HUES64 (cell line): ENCODE measurements around the gene MICAL2.

ENCODE experiments used
- H3K27ac ChIP-seq: 2 replicates; pipeline ENCODE4 v1.7.0; 2013; ENCODE audit warnings: low read depth, low read length, inconsistent platforms
- H3K27me3 ChIP-seq: 2 replicates; pipeline ENCODE4 v1.6.1; 2013; ENCODE audit warnings: mild to moderate bottlenecking, low read length; ENCODE audit not compliant: insufficient read depth
- H3K36me3 ChIP-seq: 2 replicates; pipeline ENCODE4 v1.6.1; 2013; ENCODE audit warnings: mild to moderate bottlenecking, low read length; ENCODE audit not compliant: insufficient read depth
- H3K4me1 ChIP-seq: 2 replicates; pipeline ENCODE4 v1.6.1; 2013; ENCODE audit warnings: mild to moderate bottlenecking, low read length, moderate library complexity; ENCODE audit not compliant: insufficient read depth
- H3K4me3 ChIP-seq: 2 replicates; pipeline ENCODE4 v1.5.1; 2013; ENCODE audit warnings: mild to moderate bottlenecking, low read length, moderate library complexity
- H3K9ac ChIP-seq: 2 replicates; pipeline ENCODE4 v1.6.1; 2013; ENCODE audit warnings: mild to moderate bottlenecking, low read depth, low read length
- H3K9me3 ChIP-seq: 2 replicates; pipeline ENCODE4 v1.6.1; 2013; ENCODE audit warnings: low read depth, low read length; ENCODE audit not compliant: insufficient read depth
- whole genome bisulfite sequencing: fragments of 150-250, 120-280 bp; methylation state at CpG from one replicate; pipeline ENCODE4 v1.1.7; 2013; ENCODE audit warnings: missing lambda C conversion rate; 5-methylcytosine and 5-hydroxymethylcytosine counted together

Gene MICAL2

GRCh38 chr11:12285811-12286222, 175.4 kb downstream of the MICAL2 start:
- no peak overlapping the region for H3K9ac ChIP-seq
- no peaks in the 10 kb centered on the region for H3K9me3 ChIP-seq
- no peaks in the 10 kb centered on the region for H3K36me3 ChIP-seq
- H3K27ac ChIP-seq: no peak overlapping the region
- no peaks in the 10 kb centered on the region for H3K27me3 ChIP-seq
- 90% methylated on average over 6 of the region's 6 CpGs for WGBS
- H3K4me1 ChIP-seq: peaks cover 18% of the 10 kb centered on the region
- H3K4me3 ChIP-seq: no peak overlapping the region

DNA sequence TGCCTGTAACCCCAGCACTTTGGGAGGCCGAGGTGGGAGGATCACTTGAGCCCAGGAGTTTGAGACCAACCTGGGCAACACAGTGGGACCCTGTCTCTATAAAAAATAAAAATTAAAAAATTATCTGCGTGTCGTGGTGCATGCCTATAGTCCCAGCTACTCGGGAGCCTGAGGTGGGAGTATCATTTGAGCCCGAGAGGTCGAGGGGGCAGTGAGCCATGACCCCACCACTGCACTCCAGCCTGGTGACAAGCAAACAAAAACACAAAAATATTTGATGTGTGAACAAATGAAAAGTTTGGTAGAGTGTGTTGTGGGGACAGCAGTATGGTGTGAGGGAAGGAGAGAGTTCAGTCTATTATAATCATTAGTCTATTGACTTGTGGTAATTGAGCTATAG, 176.2 kb downstream of the MICAL2 start:
- no peak overlapping the region for H3K4me3 ChIP-seq
- no peaks in the 10 kb centered on the region for H3K36me3 ChIP-seq
- no peaks in the 10 kb centered on the region for H3K9me3 ChIP-seq
- H3K4me1 ChIP-seq: peaks cover 18% of the 10 kb centered on the region
- H3K27me3 ChIP-seq: no peaks in the 10 kb centered on the region
- no peak overlapping the region for H3K9ac ChIP-seq
- 89% methylated on average over 6 of the region's 6 CpGs for WGBS
- H3K27ac ChIP-seq: peak overlapping the region; percentile 32; the same call in 1 of the 2 replicates

- no peak overlapping the region for H3K4me3 ChIP-seq
- H3K9me3 ChIP-seq: no peaks in the 10 kb centered on the region
- no peaks in the 10 kb centered on the region for H3K36me3 ChIP-seq
- H3K9ac ChIP-seq: peak overlapping the region; percentile 43; the same call in 1 of the 2 replicates
- H3K27ac ChIP-seq: peak overlapping the region; percentile 32; the same call in 1 of the 2 replicates
- H3K27me3 ChIP-seq: no peaks in the 10 kb centered on the region
- peaks cover 18% of the 10 kb centered on the region for H3K4me1 ChIP-seq
- 39% methylated on average over 2 of the region's 2 CpGs for WGBS
These were observed 176.6 kb downstream of the MICAL2 start for GRCh38 chr11:12287009-12287373.

- Histone ChIP-seq H3K4me1 (peaks cover 18% of the 10 kb centered on the region), H3K27ac (peak overlapping the region; percentile 19; the same call in 1 of the 2 replicates)
- 55% methylated on average over 13 of the region's 13 CpGs for WGBS
These were observed 177.2 kb downstream of the MICAL2 start for GRCh38 chr11:12287374-12288211.

DNA sequence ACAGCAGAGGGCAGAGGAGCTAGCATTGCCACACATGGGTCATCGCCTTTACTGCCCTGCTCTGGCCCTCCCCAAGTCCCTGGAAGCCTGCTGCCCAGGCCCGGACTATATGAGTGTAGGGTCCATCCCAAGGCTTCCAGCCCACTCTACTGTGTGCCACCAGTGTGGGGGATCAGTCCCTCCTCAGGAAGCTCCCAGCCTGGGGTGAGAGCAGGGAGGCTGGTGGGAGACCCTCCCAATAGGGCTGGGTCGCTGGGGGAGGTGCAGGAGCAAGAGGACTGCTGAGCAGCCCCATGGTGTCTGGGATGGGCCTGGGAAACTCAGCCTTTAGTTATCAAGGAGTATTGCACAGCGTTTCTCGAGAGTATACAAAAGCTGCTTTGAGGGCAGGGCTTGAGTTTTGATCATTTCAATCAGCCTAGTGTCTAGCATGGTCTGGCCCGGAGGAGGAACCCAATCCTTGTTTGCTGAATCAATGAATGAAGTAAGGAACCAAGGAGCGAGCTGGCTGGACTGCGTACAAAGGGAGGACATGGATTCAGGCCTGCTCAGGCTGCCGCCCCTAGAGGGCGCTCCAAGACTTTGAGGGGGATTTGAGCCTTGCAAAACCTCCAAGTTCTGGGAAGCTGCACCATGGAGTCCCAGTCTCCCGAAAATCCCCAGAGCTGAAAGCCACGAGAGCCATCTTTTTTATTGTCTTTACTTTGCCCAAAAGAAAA, 178.0 kb downstream of the MICAL2 start:
- H3K27ac ChIP-seq: no peak overlapping the region; the same call in 1 of the 2 replicates
- no peaks in the 10 kb centered on the region for H3K27me3 ChIP-seq
- WGBS: 42% methylated on average over 12 of the region's 12 CpGs
- peak overlapping the region; percentile 43; the same call in 1 of the 2 replicates for H3K9ac ChIP-seq
- H3K36me3 ChIP-seq: no peaks in the 10 kb centered on the region
- H3K9me3 ChIP-seq: no peaks in the 10 kb centered on the region
- H3K4me1 ChIP-seq: peaks cover 18% of the 10 kb centered on the region
- no peak overlapping the region for H3K4me3 ChIP-seq

More at GRCh38 chr11:12287374-12288211, 177.2 kb downstream of the MICAL2 start:
- Histone ChIP-seq H3K9ac (peak overlapping the region; percentile 43; the same call in 1 of the 2 replicates), H3K36me3 (no peaks in the 10 kb centered on the region), H3K9me3 (no peaks in the 10 kb centered on the region), H3K4me3 (no peak overlapping the region), H3K27me3 (no peaks in the 10 kb centered on the region)

GRCh38 chr11:12288931-12289666, 178.7 kb downstream of the MICAL2 start:
- H3K4me1 ChIP-seq: peaks cover 18% of the 10 kb centered on the region
- no peak overlapping the region for H3K27ac ChIP-seq
- no peaks in the 10 kb centered on the region for H3K27me3 ChIP-seq
- H3K9me3 ChIP-seq: no peaks in the 10 kb centered on the region
- no peaks in the 10 kb centered on the region for H3K36me3 ChIP-seq
- H3K9ac ChIP-seq: no peak overlapping the region
- 89% methylated on average over 14 of the region's 14 CpGs for WGBS
- no peak overlapping the region for H3K4me3 ChIP-seq

DNA sequence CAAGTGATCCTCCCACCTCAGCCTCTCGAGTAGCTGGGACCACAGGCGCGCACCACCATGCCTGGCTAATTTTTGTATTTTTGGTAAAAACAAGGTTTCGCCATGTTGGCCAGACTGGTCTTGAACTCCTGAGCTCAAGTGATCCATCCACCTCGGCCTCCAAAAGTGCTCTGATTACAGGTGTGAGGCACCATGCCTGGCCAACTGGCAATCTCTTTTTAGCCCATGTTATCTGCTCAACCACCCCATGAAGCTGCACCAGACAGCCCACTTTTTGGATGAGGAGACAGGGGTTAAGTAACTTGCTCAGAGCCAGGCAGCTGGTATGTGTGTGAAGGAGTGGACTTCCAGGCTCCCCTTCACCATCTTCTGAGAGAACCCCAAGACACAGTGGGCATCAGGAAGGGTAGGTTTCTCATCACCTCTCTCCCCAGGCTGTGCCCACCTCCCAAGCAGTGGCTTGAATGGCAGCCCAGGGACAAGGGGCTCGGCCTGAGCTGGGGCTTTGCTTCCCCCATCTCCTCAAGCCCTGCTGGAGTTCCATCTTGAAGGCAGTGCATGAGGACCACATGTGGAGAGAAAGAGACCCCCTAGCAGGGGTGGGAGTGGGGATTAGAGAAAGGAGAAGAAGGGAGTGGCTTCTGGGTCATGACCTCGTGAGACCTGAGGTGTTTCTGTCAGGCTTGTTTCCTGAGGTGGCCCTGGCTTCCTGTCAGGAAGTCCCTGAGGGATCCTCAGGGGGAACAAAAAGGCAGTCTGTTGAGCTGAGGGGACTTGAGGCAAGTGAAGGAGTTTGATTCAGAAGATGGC, 179.5 kb downstream of the MICAL2 start:
- peaks cover 18% of the 10 kb centered on the region for H3K4me1 ChIP-seq
- 94% methylated on average over 7 of the region's 7 CpGs for WGBS
- H3K9ac ChIP-seq: no peak overlapping the region
- H3K9me3 ChIP-seq: no peaks in the 10 kb centered on the region
- no peak overlapping the region for H3K27ac ChIP-seq
- no peaks in the 10 kb centered on the region for H3K36me3 ChIP-seq
- no peaks in the 10 kb centered on the region for H3K27me3 ChIP-seq
- no peak overlapping the region for H3K4me3 ChIP-seq

GRCh38 chr11:12290477-12290922, 180.1 kb downstream of the MICAL2 start:
- Histone ChIP-seq H3K4me1 (peaks cover 18% of the 10 kb centered on the region), H3K9ac (no peak overlapping the region), H3K27me3 (no peaks in the 10 kb centered on the region), H3K27ac (no peak overlapping the region), H3K9me3 (no peaks in the 10 kb centered on the region), H3K36me3 (no peaks in the 10 kb centered on the region), H3K4me3 (no peak overlapping the region)
- 89% methylated on average over 14 of the region's 14 CpGs for WGBS

- WGBS: 95% methylated on average over 4 of the region's 4 CpGs
- Histone ChIP-seq H3K4me1 (peaks cover 18% of the 10 kb centered on the region), H3K9ac (no peak overlapping the region), H3K27ac (no peak overlapping the region), H3K27me3 (no peaks in the 10 kb centered on the region), H3K9me3 (no peaks in the 10 kb centered on the region), H3K4me3 (no peak overlapping the region), H3K36me3 (no peaks in the 10 kb centered on the region)
These were observed 180.9 kb downstream of the MICAL2 start for GRCh38 chr11:12291313-12291712.

- peaks cover 16% of the 10 kb centered on the region for H3K4me1 ChIP-seq
These were observed 181.4 kb downstream of the MICAL2 start for GRCh38 chr11:12291766-12292165.

More at GRCh38 chr11:12291766-12292165, 181.4 kb downstream of the MICAL2 start:
- no peaks in the 10 kb centered on the region for H3K9me3 ChIP-seq
- no peaks in the 10 kb centered on the region for H3K27me3 ChIP-seq
- no peak overlapping the region for H3K27ac ChIP-seq
- H3K4me3 ChIP-seq: no peak overlapping the region
- no peaks in the 10 kb centered on the region for H3K36me3 ChIP-seq
- WGBS: 95% methylated on average over 4 of the region's 4 CpGs
- H3K9ac ChIP-seq: no peak overlapping the region
